Measurements from ENCODE around the gene HACD4.

Gene HACD4

GRCh38 chr9:21031091-21031807, at the start of gene HACD4:
HACD4 (minus strand) TSS chr9:21031640; CDS start chr9:21031590, 50 bp downstream.
- DNase-seq (ENCODE audit: low spot score): peak; percentile 67

GRCh38 chr9:21080793-21081192, 49.4 kb upstream of the HACD4 start:
- no peak for DNase-seq (ENCODE audit: low spot score)

- peak; percentile 31 for DNase-seq (ENCODE audit: low spot score)
Measured at GRCh38 chr9:21078702-21079101, 47.3 kb upstream of the HACD4 start.

- no peak for DNase-seq (ENCODE audit: low spot score)
Measured at GRCh38 chr9:21077781-21078180, 46.3 kb upstream of the HACD4 start, which contains the start of gene IFNB1. IFNB1 (minus strand) TSS chr9:21077942; CDS start chr9:21077869, 73 bp downstream.

GRCh38 chr9:21075484-21075883, 44.0 kb upstream of the HACD4 start:
- no peak for DNase-seq (ENCODE audit: low spot score)

GRCh38 chr9:21070906-21071305, 39.5 kb upstream of the HACD4 start:
- no peak for DNase-seq (ENCODE audit: low spot score)

- no peak for DNase-seq (ENCODE audit: low spot score)
Measured at GRCh38 chr9:21070171-21070571, 38.7 kb upstream of the HACD4 start.

GRCh38 chr9:21060919-21061561, 29.6 kb upstream of the HACD4 start:
- DNase-seq (ENCODE audit: low spot score): peak; percentile 3

- no peak for DNase-seq (ENCODE audit: low spot score)
Measured at GRCh38 chr9:21056931-21057330, 25.5 kb upstream of the HACD4 start.

- DNase-seq (ENCODE audit: low spot score): no peak
Measured at GRCh38 chr9:21053851-21054250, 22.4 kb upstream of the HACD4 start.

- no peak for DNase-seq (ENCODE audit: low spot score)
Measured at GRCh38 chr9:21047281-21047691, 15.8 kb upstream of the HACD4 start.

- no peak for DNase-seq (ENCODE audit: low spot score)
Measured at GRCh38 chr9:21043841-21044240, 12.4 kb upstream of the HACD4 start.

GRCh38 chr9:21042466-21042865, 11.0 kb upstream of the HACD4 start:
- no peak for DNase-seq (ENCODE audit: low spot score)

GRCh38 chr9:21039302-21039701, 7.9 kb upstream of the HACD4 start:
- no peak for DNase-seq (ENCODE audit: low spot score)

- DNase-seq (ENCODE audit: low spot score): no peak
Measured at GRCh38 chr9:21037278-21037677, 5.8 kb upstream of the HACD4 start.

GRCh38 chr9:21031808-21032183, 356 bp upstream of the HACD4 start:
- DNase-seq (ENCODE audit: low spot score): no peak

GRCh38 chr9:21030389-21031035, 928 bp downstream of the HACD4 start:
- DNase-seq (ENCODE audit: low spot score): peak; percentile 62

GRCh38 chr9:21029661-21030060, 1.8 kb downstream of the HACD4 start:
- DNase-seq (ENCODE audit: low spot score): peak; percentile 11

GRCh38 chr9:21028466-21028865, 3.0 kb downstream of the HACD4 start:
- DNase-seq (ENCODE audit: low spot score): peak; percentile 20

- no peak for DNase-seq (ENCODE audit: low spot score)
Measured at GRCh38 chr9:21027295-21027694, 4.1 kb downstream of the HACD4 start.

- DNase-seq (ENCODE audit: low spot score): no peak
Measured at GRCh38 chr9:21023861-21024260, 7.6 kb downstream of the HACD4 start.

GRCh38 chr9:21018177-21018576, 13.3 kb downstream of the HACD4 start:
- no peak for DNase-seq (ENCODE audit: low spot score)
